ENCODE data around the gene RANBP3.

RANBP3 gene

GRCh38 chr19:5983367-5983955, 5.5 kb upstream of the RANBP3 start:
- H3K79me2 ChIP-seq (ENCODE audit: low read length): peaks cover 13% of the 10 kb centered on the region
- H3K9ac ChIP-seq (ENCODE audit: low read length): no peak overlapping the region
- H3K4me2 ChIP-seq (ENCODE audit: low read depth, low read length): no peak overlapping the region
- H3K4me1 ChIP-seq (ENCODE audit: low read length): peaks cover 5% of the 10 kb centered on the region
- no peaks in the 10 kb centered on the region for H3K36me3 ChIP-seq (replicated peaks; ENCODE audit: insufficient read depth, low read length)
- no peaks in the 10 kb centered on the region for H4K20me1 ChIP-seq (ENCODE audit: insufficient read depth, low read length)
- no peak for DNase-seq
- peaks cover 5% of the 10 kb centered on the region for H3F3A ChIP-seq (ENCODE audit: insufficient read depth, low read length)
- H3K27me3 ChIP-seq (replicated peaks; ENCODE audit: insufficient read depth, low read length): 0 out of 2 replicates have a peak, but pooled peaks cover 9% of the 10 kb centered on the region
- H3K9me2 ChIP-seq (replicated peaks; ENCODE audit: insufficient read depth, low read length): no peaks in the 10 kb centered on the region
- H2AFZ ChIP-seq (ENCODE audit: low read length): no peak overlapping the region
- H3K9me3 ChIP-seq (replicated peaks; ENCODE audit: insufficient read depth, low read length): no peaks in the 10 kb centered on the region
- H3K4me3 ChIP-seq (ENCODE audit: low read length): no peak overlapping the region
- TF ChIP-seq EZH2 (optimal IDR thresholded peaks at IDR 0.05; ENCODE audit: low read depth, low read length) (no peak), EZH2phosphoT487 (IDR thresholded peaks at IDR 0.05; ENCODE audit: low read length) (no peak)
- TF ChIP-seq, protein P1, sequence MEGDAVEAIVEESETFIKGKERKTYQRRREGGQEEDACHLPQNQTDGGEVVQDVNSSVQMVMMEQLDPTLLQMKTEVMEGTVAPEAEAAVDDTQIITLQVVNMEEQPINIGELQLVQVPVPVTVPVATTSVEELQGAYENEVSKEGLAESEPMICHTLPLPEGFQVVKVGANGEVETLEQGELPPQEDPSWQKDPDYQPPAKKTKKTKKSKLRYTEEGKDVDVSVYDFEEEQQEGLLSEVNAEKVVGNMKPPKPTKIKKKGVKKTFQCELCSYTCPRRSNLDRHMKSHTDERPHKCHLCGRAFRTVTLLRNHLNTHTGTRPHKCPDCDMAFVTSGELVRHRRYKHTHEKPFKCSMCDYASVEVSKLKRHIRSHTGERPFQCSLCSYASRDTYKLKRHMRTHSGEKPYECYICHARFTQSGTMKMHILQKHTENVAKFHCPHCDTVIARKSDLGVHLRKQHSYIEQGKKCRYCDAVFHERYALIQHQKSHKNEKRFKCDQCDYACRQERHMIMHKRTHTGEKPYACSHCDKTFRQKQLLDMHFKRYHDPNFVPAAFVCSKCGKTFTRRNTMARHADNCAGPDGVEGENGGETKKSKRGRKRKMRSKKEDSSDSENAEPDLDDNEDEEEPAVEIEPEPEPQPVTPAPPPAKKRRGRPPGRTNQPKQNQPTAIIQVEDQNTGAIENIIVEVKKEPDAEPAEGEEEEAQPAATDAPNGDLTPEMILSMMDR (IDR thresholded peaks at IDR 0.05; ENCODE audit: low read length): no peak
- no peak overlapping the region for H3K27ac ChIP-seq (ENCODE audit: low read length)

GRCh38 chr19:5978606-5979552, 939 bp upstream of the RANBP3 start:
- TF ChIP-seq EZH2phosphoT487 (IDR thresholded peaks at IDR 0.05; ENCODE audit: low read length): no peak
- TF ChIP-seq, protein P1 (IDR thresholded peaks at IDR 0.05; ENCODE audit: low read length): no peak
- TF ChIP-seq EZH2 (optimal IDR thresholded peaks at IDR 0.05; ENCODE audit: low read depth, low read length): no peak
- Histone ChIP-seq H3K4me3 (ENCODE audit: low read length) (peak overlapping the region; percentile 82), H3K4me2 (ENCODE audit: low read depth, low read length) (peak overlapping the region; percentile 89), H3K4me1 (ENCODE audit: low read length) (peaks cover 20% of the 10 kb centered on the region), H2AFZ (ENCODE audit: low read length) (peak overlapping the region; percentile 89), H3K9ac (ENCODE audit: low read length) (peak overlapping the region; percentile 88), H3K27me3 (replicated peaks; ENCODE audit: insufficient read depth, low read length) (no peaks in the 10 kb centered on the region), H3K79me2 (ENCODE audit: low read length) (peaks cover 55% of the 10 kb centered on the region), H3F3A (ENCODE audit: insufficient read depth, low read length) (peaks cover 5% of the 10 kb centered on the region), H4K20me1 (ENCODE audit: insufficient read depth, low read length) (peaks cover 8% of the 10 kb centered on the region; the same call in 1 of the 2 replicates), H3K9me2 (replicated peaks; ENCODE audit: insufficient read depth, low read length) (no peaks in the 10 kb centered on the region), H3K36me3 (replicated peaks; ENCODE audit: insufficient read depth, low read length) (0 out of 2 replicates have a peak, but pooled peaks cover 4% of the 10 kb centered on the region), H3K9me3 (replicated peaks; ENCODE audit: insufficient read depth, low read length) (no peaks in the 10 kb centered on the region), H3K27ac (ENCODE audit: low read length) (peak overlapping the region; percentile 73; the same call in 1 of the 2 replicates)
- no peak for DNase-seq

DNA sequence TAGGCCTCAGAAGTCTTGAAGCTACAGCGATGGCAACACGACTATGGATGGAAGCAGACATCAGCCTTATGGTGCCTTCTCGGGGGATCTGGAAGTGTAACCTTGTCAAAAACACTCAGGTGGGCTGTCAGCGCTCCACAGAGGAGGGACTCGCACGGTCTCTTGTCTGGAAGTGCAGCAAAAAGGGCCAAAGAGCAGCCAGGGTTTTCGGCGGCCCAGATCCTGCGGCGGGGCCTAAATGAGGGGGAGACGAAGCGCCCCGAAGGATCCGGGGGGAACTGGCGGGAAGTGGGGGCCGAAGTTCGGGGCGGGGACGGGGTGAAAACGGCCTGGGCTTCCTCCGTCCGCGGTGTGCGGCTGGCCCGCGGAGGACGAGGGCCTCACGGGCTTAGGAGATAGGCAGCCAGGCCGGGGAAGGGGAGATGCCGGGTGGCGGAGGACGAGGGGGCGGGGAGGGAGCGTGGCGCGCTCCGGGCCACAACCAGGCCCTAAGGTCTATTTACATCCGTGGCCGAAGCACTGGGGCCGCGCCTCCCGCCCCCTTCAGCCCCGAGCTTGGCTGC, 637 bp downstream of the RANBP3 start:
- Histone ChIP-seq H3K9ac (ENCODE audit: low read length) (peak overlapping the region; percentile 91), H3K27ac (ENCODE audit: low read length) (peak overlapping the region; percentile 73; the same call in 1 of the 2 replicates), H3K9me3 (replicated peaks; ENCODE audit: insufficient read depth, low read length) (no peaks in the 10 kb centered on the region), H4K20me1 (ENCODE audit: insufficient read depth, low read length) (peaks cover 16% of the 10 kb centered on the region; the same call in 1 of the 2 replicates), H3K36me3 (replicated peaks; ENCODE audit: insufficient read depth, low read length) (0 out of 2 replicates have a peak, but pooled peaks cover 4% of the 10 kb centered on the region), H3K4me3 (ENCODE audit: low read length) (peak overlapping the region; percentile 92), H3K4me1 (ENCODE audit: low read length) (peaks cover 20% of the 10 kb centered on the region), H3K4me2 (ENCODE audit: low read depth, low read length) (peak overlapping the region; percentile 90), H3K27me3 (replicated peaks; ENCODE audit: insufficient read depth, low read length) (no peaks in the 10 kb centered on the region), H3F3A (ENCODE audit: insufficient read depth, low read length) (peaks cover 5% of the 10 kb centered on the region), H2AFZ (ENCODE audit: low read length) (peak overlapping the region; percentile 69), H3K79me2 (ENCODE audit: low read length) (peaks cover 71% of the 10 kb centered on the region), H3K9me2 (replicated peaks; ENCODE audit: insufficient read depth, low read length) (no peaks in the 10 kb centered on the region)
- DNase-seq: peak; percentile 35
- TF ChIP-seq EZH2phosphoT487 (IDR thresholded peaks at IDR 0.05; ENCODE audit: low read length) (no peak), EZH2 (optimal IDR thresholded peaks at IDR 0.05; ENCODE audit: low read depth, low read length) (no peak)
- TF ChIP-seq, protein P1 (IDR thresholded peaks at IDR 0.05; ENCODE audit: low read length): no peak

All from MM.1S (cell line).